ENCODE results near the gene CLRN2.

CLRN2 gene, protein sequence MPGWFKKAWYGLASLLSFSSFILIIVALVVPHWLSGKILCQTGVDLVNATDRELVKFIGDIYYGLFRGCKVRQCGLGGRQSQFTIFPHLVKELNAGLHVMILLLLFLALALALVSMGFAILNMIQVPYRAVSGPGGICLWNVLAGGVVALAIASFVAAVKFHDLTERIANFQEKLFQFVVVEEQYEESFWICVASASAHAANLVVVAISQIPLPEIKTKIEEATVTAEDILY

GRCh38 chr4:17514865-17515264 lies at the start of gene CLRN2:
CLRN2 (plus strand) TSS chr4:17515165; CDS start chr4:17515267, 102 bp downstream.
- no peak for DNase-seq

DNA sequence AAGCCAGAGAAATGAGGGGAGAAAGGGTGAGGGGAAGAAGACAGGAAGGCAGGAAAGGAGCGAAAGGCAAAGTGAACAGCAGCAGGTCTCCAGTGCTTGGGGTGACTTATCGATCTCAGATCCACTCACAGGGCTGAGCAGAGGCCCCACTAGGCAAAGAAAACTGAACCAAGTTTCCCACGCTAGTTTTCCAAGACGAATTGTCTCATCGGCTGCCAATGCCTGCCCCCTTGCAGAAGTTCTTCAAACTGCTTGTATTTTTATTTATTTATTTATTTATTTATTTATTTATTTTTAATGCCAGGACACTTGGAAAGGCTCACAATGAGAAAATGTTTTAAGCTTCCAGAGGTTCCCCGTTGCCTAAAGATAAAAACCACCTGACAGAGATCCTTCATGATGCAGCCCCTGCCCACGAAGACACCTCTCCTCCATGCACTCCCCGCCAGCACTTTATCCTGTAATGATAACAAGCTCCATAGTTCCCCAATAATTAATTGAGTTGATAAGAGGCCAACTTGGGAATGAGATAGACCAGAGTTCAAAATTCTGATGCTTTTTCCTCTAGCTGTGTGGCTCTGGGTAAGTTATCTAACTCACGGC lies 46.2 kb upstream of the CLRN2 start:
- peak; percentile 8 for DNase-seq

DNA sequence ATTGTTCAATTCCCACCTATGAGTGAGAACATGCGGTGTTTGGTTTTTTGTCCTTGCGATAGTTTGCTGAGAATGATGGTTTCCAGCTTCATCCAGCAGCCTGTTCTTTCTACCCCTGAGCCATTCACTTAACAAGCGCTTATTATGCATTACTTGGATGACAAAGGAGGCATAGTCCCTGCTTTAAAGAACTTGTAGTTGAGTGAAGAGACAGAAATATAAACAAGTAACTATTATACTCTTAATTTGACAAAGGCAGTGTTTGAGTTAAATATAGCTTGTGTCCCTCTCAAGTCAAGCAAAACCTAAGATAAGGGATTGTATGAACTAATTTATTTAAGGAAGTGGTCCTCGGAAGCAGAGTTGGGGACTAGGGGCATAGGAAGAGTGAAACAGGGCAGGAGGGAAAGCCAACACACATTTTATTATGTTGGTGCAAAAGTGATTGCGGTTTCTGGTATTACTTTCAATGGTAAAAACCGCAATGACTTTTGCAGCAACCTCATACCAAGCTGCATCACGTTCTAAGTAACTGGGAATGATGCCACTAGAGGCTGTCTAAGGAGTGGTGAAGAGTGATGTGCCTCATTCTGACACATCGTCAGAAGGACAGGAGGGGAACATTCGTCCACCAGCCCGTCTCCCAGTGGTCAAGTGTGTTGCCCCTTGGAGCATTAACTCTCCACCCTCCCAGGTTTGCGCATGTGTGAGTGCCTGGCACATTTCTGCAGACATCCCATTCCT lies 44.9 kb upstream of the CLRN2 start:
- no peak for DNase-seq

- no peak for DNase-seq
These were observed 39.5 kb upstream of the CLRN2 start for GRCh38 chr4:17475481-17475880.

DNA sequence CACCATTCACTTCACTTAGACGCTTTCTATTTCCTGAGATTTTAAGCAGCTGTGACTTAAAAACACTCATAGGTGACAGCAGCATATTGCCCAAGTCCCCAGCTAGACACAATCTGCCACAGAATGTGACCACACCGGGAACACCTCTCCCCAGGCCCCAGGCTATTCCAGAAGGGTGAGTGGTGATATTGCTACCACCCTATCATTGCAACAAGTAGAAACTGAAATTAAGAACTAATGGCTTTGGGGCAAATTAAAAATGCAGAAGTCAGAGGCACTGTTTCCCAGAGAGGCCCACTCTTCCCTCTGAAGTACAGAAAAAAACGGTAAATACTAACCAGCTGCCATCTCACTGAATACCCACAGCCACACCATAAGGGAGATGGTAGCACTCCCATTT lies 38.1 kb upstream of the CLRN2 start:
- no peak for DNase-seq

- DNase-seq = no peak
These were observed 37.0 kb upstream of the CLRN2 start for GRCh38 chr4:17477774-17478472.

DNA sequence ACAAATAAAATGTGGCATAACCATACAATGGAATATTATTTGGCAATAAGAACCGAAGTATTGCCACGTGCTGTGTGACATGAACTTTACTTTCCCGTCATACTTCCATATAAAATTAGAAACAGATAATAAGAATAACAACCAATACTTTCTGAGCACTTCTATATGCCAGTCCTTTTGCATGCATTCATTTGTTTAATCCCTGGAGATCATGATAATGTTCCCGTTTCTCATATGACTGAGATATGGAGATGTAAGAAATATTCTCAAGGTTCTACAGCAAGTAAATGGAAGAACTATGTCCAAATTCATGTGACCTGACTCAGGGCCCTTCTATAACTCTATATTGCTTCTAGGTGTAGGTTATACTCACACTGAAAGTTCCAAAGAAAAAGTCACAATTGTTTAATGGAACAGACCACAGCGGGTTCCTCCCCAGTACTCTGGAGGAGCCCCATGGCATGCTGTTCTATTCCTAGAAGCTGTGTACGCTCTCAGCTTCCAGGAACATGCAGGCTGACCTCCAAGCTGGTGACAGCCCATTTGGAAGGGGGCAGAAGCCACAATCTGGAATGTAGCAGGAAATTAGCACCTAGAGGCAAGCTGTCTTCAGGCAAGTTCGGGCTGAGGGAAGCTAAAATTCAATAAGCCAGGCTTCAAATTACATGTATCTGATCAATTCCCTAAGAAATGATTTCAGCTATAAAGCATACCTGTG lies 34.6 kb upstream of the CLRN2 start:
- DNase-seq = no peak

GRCh38 chr4:17480955-17481354 lies 34.0 kb upstream of the CLRN2 start:
- DNase-seq = no peak

DNA sequence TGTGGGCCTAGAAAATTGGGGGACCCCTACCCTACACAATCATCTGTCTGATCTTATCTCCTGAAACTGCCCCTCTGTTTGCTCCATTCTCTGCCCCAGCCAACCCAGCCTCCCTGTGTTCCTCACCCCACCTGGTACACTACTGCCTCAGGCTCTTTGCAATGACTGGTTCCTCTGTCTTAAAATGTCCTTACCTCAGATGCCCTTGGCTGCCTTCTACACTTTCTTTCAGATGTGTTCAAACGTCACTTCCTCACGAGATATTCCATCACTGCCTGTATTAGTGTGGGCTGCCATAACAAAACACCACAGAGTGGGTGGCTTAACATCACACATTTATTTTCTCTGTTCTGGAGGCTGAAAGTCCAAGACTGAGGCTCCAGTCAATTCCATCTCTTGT lies 32.2 kb upstream of the CLRN2 start:
- DNase-seq = no peak

DNA sequence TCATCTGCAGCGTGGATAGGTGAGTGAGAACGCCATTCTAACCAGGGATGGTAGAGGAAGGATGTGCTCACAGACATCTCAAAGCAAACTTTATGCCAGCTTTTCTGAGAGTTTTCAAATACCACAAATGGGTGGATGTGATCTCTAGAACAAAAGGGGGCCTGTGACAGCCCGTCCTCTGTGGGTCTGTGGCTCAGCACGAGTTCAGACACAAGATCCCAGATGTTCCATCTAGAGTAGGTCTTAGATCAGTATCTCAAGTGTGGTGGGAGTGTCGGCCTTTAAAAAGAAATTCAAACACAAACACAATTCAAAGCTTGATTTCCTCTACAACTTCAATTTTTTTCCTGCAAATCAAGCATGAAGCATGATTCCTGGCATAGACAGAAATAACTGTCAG lies 25.8 kb upstream of the CLRN2 start:
- DNase-seq = no peak

GRCh38 chr4:17489721-17490120 lies 25.2 kb upstream of the CLRN2 start:
- no peak for DNase-seq

GRCh38 chr4:17490575-17491059 lies 24.3 kb upstream of the CLRN2 start:
- DNase-seq = no peak

DNA sequence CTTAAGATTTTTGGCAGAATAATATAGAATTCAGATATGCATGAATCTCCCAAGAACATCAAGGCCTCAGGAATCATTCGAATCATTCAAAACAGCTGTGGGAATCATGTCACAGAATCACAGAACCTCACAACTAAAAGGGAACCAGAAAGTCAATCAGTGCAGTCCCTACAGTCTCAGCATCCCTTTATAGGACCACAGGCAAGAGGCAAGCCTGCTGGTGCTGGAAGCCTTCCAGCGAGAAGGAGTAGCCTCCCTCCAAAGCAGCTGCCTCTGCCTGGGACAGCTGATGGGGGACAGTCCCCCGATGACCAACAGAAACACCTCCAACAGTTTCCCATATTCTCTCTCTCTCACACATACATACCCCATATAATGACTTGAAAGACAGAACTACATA lies 23.8 kb upstream of the CLRN2 start:
- DNase-seq = no peak

DNA sequence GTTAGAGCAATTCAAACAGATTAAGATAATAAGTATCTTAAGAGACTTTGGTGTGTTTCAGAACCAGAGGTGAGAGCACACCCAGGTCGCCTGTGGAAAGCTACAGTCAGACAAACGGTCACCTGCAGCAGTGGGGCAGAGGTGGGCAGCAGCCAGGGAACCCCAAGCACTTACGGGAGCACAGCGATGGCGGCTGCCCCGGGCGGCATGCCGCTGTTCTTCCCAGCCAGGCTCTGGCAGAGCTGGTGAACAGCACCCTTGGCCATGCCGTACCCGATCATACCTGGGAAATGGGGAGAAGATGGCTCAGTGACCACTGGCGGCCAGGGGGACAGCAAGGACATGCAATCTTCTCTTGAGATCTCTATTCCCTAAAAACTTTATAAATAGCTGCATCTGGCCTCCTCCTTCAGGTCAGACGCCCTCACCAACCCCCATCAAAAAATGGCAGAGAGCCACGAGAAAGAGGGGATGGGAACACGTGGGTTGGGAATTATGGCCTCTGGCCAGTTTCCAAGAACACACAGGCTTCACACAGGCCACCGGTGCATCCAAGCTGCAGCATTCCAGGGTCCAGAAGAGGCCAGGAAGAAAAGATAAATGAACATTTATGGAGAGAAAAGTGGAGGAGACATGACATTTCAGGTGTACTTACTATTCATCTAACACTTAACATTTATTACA lies 22.8 kb upstream of the CLRN2 start:
- DNase-seq = no peak

- no peak for DNase-seq
These were observed 22.1 kb upstream of the CLRN2 start for GRCh38 chr4:17492876-17493275.

DNA sequence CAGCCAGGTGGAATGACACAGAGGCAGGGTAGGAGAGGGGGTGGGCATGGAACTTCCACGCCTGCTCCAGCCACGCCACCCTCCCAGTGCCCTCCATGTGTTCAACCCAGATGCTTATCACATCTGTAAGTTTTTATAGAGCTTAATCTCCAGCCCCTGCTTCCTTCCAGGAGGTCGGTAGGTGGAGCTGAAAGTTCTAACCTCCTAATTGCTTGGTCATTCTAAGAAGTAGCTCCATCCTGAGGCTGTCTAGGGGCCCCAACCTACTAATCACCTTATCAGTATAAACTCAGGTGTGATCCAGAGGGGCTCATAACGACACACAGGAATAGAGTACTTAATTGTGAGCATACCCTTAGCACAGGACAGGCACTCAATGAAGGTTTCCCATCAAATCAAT lies 21.3 kb upstream of the CLRN2 start:
- DNase-seq = no peak

- DNase-seq = peak; percentile 33
These were observed 20.4 kb upstream of the CLRN2 start for GRCh38 chr4:17494258-17495190.

GRCh38 chr4:17497890-17498523 lies 17.0 kb upstream of the CLRN2 start:
- DNase-seq = no peak

DNA sequence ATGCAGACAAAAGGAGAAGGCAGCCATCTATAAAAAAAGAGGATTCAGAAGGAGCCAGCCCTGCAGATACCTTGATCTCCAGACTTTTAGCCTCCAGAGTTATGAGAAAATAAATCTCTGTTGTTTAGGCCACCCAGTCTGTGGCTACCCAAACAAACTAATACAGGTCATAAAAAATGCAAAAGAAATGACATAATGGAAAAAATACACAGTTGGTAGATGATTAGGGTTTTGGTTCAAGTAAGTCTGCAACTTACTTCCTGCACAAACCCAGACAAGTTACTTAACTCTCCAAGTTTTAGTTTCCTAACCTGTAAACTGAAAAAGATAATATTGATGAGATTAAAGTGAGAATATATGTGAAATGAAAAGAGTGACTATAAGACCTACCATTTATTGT lies 14.4 kb upstream of the CLRN2 start:
- no peak for DNase-seq

GRCh38 chr4:17502756-17503155 lies 12.2 kb upstream of the CLRN2 start:
- no peak for DNase-seq

- no peak for DNase-seq
These were observed 10.9 kb upstream of the CLRN2 start for GRCh38 chr4:17504081-17504480.

Data from stimulated activated CD4-positive, alpha-beta T cell treated with anti-CD3 and anti-CD28 coated beads, Interleukin-15, amount 100 ng/mL, for 24 hours (primary cell).